Thymus (tissue), 11 donors: ENCODE measurements around the gene SLC9A8. TPM values are rescaled to one million over a fixed set of nuclear protein-coding genes. Genes with fewer than 3 reads are reported as not detected.
"Not testable (repeated sequence)": the region's sequence is repeated elsewhere in the genome, so short reads cannot be mapped to it uniquely, and the experiment has no call there.

Experiments used
- DNase-seq, 9 donors: peaks; one replicate each; pipeline ENCODE4 v3.0.0-alpha.2; 2013; ENCODE audit warnings: low spot score in 9 of 9, low read depth in 6 of 9, missing footprints in 1 of 9
- H3K27ac ChIP-seq, 2 donors: one replicate each; pipeline ENCODE4 v1.5.1; 2013; ENCODE audit warnings: control low read depth in 1 of 2, low read depth in 1 of 2, low read length in 1 of 2, mild to moderate bottlenecking in 1 of 2, moderate library complexity in 1 of 2
- H3K27me3 ChIP-seq, 2 donors: one replicate each; pipeline ENCODE4 v1.5.1; 2013; ENCODE audit warnings: low read length in 1 of 2; ENCODE audit not compliant: control insufficient read depth in 2 of 2, insufficient read depth in 1 of 2
- H3K36me3 ChIP-seq, 2 donors: one replicate each; pipeline ENCODE4 v1.5.1; 2013; ENCODE audit warnings: low read length in 1 of 2, mild to moderate bottlenecking in 1 of 2, moderate library complexity in 1 of 2; ENCODE audit not compliant: control insufficient read depth in 2 of 2, insufficient read depth in 2 of 2
- H3K4me1 ChIP-seq, 2 donors: one replicate each; pipeline ENCODE4 v1.5.1; 2013; ENCODE audit warnings: low read length in 2 of 2; ENCODE audit not compliant: control insufficient read depth in 2 of 2, insufficient read depth in 2 of 2
- H3K4me3 ChIP-seq, 2 donors: one replicate each; pipeline ENCODE4 v1.5.1; 2013; ENCODE audit warnings: low read length in 2 of 2, control low read depth in 1 of 2, mild to moderate bottlenecking in 1 of 2
- H3K9me3 ChIP-seq, 2 donors: one replicate each; pipeline ENCODE4 v1.5.1; 2013; ENCODE audit warnings: low read length in 1 of 2, mild to moderate bottlenecking in 1 of 2; ENCODE audit not compliant: control insufficient read depth in 2 of 2, insufficient read depth in 1 of 2
- WGBS: extraction: QIAGEN DNeasy Blood & Tissue Kit; methylation state at CpG from one replicate; pipeline ENCODE4 v1.1.7; 2013; 5-methylcytosine and 5-hydroxymethylcytosine counted together
- polyA plus RNA-seq: library from polyadenylated mRNA; stranded (reverse); fragments of 200-250 nt; gene quantifications from one replicate; pipeline ENCODE4 v1.2.3, GENCODE V29; 2013
- total RNA-seq: library from RNA; stranded (reverse); fragments of 120-200 nt; gene quantifications from one replicate; pipeline ENCODE4 v1.2.4, GENCODE V29; 2013
- donor health status: healthy.

Gene SLC9A8
- total and polyA plus RNA-seq, 2 donors: 3.9 to 14.1 TPM

DNA sequence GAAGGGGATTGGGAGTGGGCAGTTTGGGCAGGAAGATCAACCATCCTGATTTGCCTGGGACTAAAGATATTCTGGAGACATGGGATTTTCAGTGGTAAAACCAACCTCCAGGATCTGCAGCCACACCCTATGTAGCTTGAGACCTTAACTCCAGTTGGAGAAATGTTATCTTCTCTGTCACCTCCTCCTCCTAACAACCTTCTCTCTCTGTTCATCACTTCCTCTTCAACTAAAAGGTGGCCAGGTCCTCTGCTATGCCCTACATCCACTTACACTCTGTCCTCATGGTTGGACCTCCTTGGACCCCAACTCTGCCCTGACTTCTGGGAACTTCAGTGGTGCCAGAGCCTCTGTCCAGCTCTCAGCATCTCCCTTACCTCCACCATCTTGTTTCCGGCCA lies 42.0 kb upstream of the SLC9A8 start:
- H3K36me3 ChIP-seq: no peaks in the 10 kb centered on the region
- WGBS: 98% methylated on average over 1 of the region's 1 CpG
- H3K4me1 ChIP-seq: peaks cover 13 to 16% of the 10 kb centered on the region in 2 donors
- peaks cover 30 to 79% of the 10 kb centered on the region in 2 donors for H3K27me3 ChIP-seq
- H3K9me3 ChIP-seq: peaks cover 0 to 2% of the 10 kb centered on the region in 2 donors
- H3K4me3 ChIP-seq: no peak overlapping the region
- H3K27ac ChIP-seq: no peak overlapping the region
- no peak for DNase-seq

DNA sequence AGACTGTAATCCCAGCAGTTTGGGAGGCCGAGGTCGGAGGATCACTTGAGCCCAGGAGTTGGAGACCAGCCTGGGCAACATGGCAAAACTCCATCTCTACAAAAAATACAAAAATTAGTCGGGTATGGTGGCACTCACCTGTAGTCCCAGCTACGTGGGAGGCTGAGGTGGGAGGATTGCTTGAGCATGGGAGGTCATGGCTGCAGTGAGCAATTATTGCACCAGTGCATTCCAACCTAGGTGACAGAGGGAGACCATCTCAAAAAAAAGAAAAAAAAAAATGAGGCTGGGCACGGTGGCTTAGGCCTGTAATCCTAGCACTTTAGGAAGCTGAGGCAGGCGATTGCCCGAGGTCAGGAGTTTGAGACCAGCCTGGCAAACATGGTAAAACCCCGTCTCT lies 38.4 kb upstream of the SLC9A8 start:
- 96% methylated on average over 8 of the region's 8 CpGs for WGBS
- H3K4me1 ChIP-seq, H3K9me3 ChIP-seq, H3K36me3 ChIP-seq, DNase-seq, H3K27ac ChIP-seq, H3K4me3 ChIP-seq: not testable (repeated sequence)
- H3K27me3 ChIP-seq: peaks cover 17 to 68% of the 10 kb centered on the region in 2 donors

DNA sequence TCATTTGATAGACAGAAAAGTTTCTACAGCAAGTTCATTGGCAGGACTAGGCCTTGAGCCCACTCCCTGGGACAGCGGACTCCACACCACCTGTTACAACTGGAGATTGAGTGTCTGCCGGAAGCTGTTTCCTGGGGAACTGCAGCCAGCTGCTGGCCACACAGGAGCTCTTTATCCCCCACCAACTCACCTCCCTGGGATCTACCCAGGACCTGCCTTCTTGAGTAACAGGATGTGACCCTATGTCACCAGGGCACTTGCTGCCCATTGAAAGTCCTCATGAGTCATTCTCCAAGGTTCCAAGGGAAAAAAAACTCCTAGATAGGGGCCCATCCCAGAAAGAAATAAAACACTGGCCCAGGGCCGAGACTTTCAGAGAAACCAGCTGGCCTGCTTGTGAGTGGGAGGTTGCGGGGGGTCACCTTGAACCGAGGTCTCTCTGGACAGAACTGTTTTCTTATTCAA lies 37.4 kb upstream of the SLC9A8 start:
- Histone ChIP-seq H3K27ac (no peak overlapping the region), H3K4me3 (no peak overlapping the region), H3K9me3 (no peaks in the 10 kb centered on the region), H3K27me3 (peaks cover 9 to 58% of the 10 kb centered on the region in 2 donors), H3K36me3 (no peaks in the 10 kb centered on the region), H3K4me1 (peaks cover 0 to 2% of the 10 kb centered on the region in 2 donors)
- no peak for DNase-seq
- 94% methylated on average over 5 of the region's 5 CpGs for WGBS

DNA sequence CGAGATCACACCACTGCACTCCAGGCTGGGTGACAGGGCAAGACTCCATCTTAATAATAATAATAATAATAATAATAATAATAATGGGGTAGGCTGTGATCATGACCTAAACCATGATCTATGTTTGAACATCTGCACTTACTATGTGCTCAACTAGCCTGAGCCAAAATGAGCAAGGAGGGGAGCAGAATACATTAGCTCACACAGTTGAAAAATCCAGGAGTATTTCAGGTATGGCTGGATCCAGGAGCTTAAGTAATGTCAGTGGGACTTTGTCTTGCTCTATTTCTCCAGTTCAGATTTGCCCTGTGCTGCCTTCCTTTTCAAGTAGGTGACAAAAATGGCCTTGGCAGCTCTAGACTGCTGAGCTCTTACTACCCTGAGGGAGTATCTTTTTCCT lies 32.7 kb upstream of the SLC9A8 start:
- Histone ChIP-seq H3K4me1 (peaks cover 0 to 2% of the 10 kb centered on the region in 2 donors), H3K4me3 (no peak overlapping the region), H3K9me3 (no peaks in the 10 kb centered on the region), H3K27me3 (peaks cover 5 to 24% of the 10 kb centered on the region in 2 donors), H3K36me3 (no peaks in the 10 kb centered on the region), H3K27ac (no peak overlapping the region)
- DNase-seq: no peak
- 94% methylated on average over 1 of the region's 1 CpG for WGBS

DNA sequence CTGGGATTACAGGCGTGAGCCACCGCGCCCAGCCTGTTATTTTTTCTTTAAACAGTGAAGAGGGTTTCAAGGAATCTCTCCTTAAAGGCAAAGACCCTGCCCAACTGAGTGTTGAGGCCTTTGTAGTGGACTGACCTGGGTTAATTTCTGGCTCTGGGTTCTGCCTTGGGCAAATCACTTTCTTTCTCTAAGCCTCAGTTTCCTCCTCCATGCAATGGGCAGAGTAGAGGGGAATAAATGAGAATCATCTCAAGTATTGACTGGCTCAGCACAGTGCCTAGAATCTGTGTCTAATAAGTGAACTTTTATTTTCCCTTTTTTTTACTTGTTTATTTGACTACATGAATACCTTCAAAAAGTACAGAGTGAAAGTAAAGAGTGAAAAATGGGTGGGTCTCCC lies 31.0 kb upstream of the SLC9A8 start:
- Histone ChIP-seq H3K27me3 (peaks cover 0 to 21% of the 10 kb centered on the region in 2 donors), H3K27ac (no peak overlapping the region), H3K9me3 (no peaks in the 10 kb centered on the region), H3K4me1 (no peaks in the 10 kb centered on the region), H3K36me3 (no peaks in the 10 kb centered on the region), H3K4me3 (no peak overlapping the region)
- 92% methylated on average over 3 of the region's 3 CpGs for WGBS
- DNase-seq: no peak

DNA sequence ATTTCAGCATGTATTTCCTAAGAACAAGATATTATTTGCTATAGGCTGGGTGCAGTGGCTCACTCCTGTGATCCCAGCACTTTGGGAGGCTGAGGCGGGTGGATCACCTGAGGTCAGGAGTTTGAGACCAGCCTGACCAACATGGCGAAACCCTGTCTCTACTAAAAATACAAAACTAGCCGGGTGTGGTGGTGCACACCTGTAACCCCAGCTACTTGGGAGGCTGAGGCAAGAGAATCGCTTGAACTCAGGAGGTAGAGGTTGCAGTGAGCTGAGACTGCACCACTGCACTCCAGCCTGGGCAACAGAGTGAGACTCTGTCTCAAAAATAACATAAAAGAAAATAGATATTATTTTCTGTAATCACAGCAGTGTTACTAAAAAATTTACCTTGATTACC lies 30.2 kb upstream of the SLC9A8 start:
- peaks cover 0 to 15% of the 10 kb centered on the region in 2 donors for H3K27me3 ChIP-seq
- not testable (repeated sequence) for H3K27ac ChIP-seq, H3K4me1 ChIP-seq, DNase-seq, H3K36me3 ChIP-seq, H3K4me3 ChIP-seq, H3K9me3 ChIP-seq
- 98% methylated on average over 4 of the region's 4 CpGs for WGBS

DNA sequence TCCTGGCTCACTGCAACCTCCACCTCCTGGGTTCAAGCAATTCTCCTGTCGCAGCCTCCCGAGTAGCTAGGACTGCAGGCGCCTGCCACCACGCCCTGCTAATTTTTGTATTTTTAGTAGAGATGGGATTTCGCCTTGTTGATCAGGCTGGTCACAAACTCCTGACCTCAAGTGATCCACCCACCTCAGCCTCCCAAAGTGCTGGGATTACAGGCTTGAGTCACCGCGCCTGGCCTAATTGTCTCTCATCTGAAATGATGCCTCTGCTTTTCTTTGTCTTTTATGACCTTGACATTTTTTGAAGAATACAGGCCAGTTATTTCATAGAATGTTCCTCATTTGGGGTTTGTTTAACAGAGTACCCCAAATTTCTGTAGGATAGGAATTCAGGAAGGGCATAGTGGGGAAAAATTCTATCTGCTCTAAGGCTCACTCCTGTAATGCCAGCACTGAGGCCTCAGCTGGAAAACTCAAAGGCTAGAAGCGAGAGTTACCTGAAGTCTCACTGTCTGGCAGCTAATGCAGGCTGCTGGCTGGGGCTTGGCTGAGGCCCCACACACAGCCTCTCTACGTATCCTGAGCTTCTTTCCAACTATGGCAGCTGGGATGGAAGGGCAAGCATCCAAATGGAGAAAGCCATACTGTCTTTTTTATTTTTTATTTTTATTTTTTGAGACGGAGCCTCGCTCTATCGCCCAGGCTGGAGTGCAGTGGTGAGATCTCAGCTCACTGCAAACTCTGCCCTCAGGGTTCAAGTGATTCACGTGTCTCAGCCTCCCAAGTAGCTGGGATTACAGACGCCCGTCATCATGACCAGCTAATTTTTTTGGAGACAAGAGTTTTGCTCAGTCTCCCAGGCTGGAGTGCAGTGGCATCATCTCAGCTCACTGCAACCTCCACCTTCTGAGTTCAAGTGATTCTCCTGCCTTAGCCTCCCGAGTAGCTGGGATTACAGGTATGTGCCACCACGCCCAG lies 29.3 kb upstream of the SLC9A8 start:
- not testable (repeated sequence) for H3K4me1 ChIP-seq, H3K9me3 ChIP-seq, H3K4me3 ChIP-seq, H3K36me3 ChIP-seq, DNase-seq, H3K27ac ChIP-seq
- WGBS: 94% methylated on average over 17 of the region's 17 CpGs
- H3K27me3 ChIP-seq: peaks cover 0 to 15% of the 10 kb centered on the region in 2 donors

DNA sequence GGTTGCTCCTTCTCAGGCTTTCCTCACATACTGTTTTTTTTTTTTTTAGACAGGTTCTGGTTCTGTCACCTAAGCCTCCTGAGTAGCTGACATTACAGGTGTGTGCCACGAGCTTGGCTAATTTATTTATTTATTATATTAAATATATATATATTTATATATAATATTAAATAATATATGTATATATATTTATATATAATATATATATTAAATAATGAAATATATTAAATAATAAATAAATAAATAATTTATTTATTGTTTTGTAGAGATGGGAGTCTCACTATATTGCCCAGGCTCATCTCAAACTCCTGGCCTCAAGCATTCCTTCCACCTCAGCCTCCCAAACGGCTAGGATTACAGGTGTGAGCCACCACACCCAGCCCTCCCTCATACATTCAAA lies 28.3 kb upstream of the SLC9A8 start:
- WGBS: 70% methylated on average over 2 of the region's 2 CpGs
- Histone ChIP-seq H3K4me3 (no peak overlapping the region), H3K27me3 (peaks cover 0 to 15% of the 10 kb centered on the region in 2 donors), H3K27ac (no peak overlapping the region), H3K4me1 (no peaks in the 10 kb centered on the region), H3K36me3 (no peaks in the 10 kb centered on the region), H3K9me3 (no peaks in the 10 kb centered on the region)
- DNase-seq: no peak

DNA sequence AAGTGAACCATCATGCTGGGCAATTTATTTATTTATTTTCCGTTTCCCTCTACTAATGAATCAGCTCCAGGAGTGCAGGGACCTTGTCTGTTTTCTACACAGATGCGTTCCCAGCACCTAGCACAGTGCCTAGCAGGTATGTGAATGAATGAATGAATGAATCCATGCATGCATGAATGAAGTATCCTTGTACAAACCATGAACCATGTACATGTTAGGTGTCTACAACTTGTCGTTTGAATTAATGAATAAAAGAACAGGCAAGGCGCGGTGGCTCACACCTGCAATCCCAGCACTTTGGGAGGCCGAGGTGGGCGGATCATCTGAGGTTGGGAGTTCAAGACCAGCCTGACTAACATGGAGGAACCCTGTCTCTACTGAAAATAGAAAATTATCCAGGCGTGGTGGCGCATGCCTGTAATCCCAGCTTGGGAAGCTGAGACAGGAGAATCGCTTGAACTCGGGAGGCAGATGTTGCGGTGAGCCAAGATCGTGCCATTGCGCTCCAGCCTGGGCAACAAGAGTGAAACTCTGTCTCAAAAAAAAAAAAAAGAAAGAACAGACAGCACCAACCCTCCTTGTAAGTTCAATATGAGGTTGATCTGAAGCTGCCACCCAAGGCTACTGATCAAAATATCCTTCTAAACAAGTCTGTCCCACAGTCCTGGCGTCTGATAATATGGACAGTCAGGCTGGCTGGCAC lies 27.3 kb upstream of the SLC9A8 start:
- peaks cover 0 to 22% of the 10 kb centered on the region in 2 donors for H3K27me3 ChIP-seq
- no peak for DNase-seq
- H3K9me3 ChIP-seq: no peaks in the 10 kb centered on the region
- 97% methylated on average over 15 of the region's 15 CpGs for WGBS
- no peak overlapping the region for H3K4me3 ChIP-seq
- H3K4me1 ChIP-seq: peaks cover 0 to 2% of the 10 kb centered on the region in 2 donors
- no peaks in the 10 kb centered on the region for H3K36me3 ChIP-seq
- no peak overlapping the region for H3K27ac ChIP-seq
